GM12878 (cell line): ENCODE results near the gene PKP4. TPM values are rescaled to one million over a fixed set of nuclear protein-coding genes. Genes with fewer than 3 reads are reported as not detected.

Experiments
- ATAC-seq: fragments of 200-7000 bp; cut with Tn5 transposase; 3 replicates; pipeline ENCODE4 v1.9.1; 2020; ENCODE audit warnings: mild to moderate bottlenecking, moderate library complexity
- BruUV-seq: library from RNA; stranded (reverse); fragments of 400-500 nt; replicated peaks from 2 replicates; lab custom pipeline; 2021; lab: Mats Ljungman, UMichigan
- CTCF ChIA-PET: fragments of 300-600 bp; sonication (Branson Sonifier 250); formaldehyde crosslinking; extraction: SDS; loops from one replicate; lab custom pipeline; 2021; ENCODE audit warnings: inconsistent platforms; lab: Yijun Ruan, JAX
- POLR2A ChIA-PET: fragments of 350-600 bp; formaldehyde crosslinking; extraction: SDS; loops from one replicate; lab custom pipeline; 2021; ENCODE audit warnings: inconsistent platforms; lab: Charles Lee
- RAD21 ChIA-PET: fragments of 300-600 bp; sonication (Branson Sonifier 250); formaldehyde crosslinking; loops from one replicate; lab custom pipeline; 2023; ENCODE audit warnings: antibody characterized with exemption; ENCODE audit not compliant: unreplicated experiment; lab: Charles Lee
- SMC1A ChIA-PET: fragments of 300-600 bp; sonication (Branson Sonifier 250); formaldehyde crosslinking; loops from one replicate; lab custom pipeline; 2023; ENCODE audit not compliant: unreplicated experiment, uncharacterized antibody; lab: Charles Lee
- DNase-seq: peaks from one replicate; pipeline ENCODE4 v3.0.0-alpha.2; 2011; ENCODE audit warnings: low read depth, low spot score
- FAIRE-seq: peaks from 3 replicates; lab custom pipeline; 2011; peaks lifted over from hg19 to GRCh38; lab: Jason Lieb, UNC
- H2AFZ ChIP-seq: 2 replicates; pipeline ENCODE4 v1.6.0; 2011; ENCODE audit warnings: low read depth, low read length, control low read depth; ENCODE audit not compliant: control insufficient read depth
- H3K27ac ChIP-seq: 2 replicates; pipeline ENCODE4 v1.5.1; 2011; ENCODE audit warnings: control low read depth; ENCODE audit not compliant: control insufficient read depth, insufficient read depth
- H3K27me3 ChIP-seq, 2 experiments: replicated peaks in 1 of 2; 2 replicates each; pipeline versions ENCODE4 v1.6.0 to v1.6.1; 2011; ENCODE audit warnings: low read length in 1 of 2; ENCODE audit not compliant: control insufficient read depth in 2 of 2, insufficient read depth in 2 of 2
- H3K36me3 ChIP-seq, 2 experiments: 2 replicates each; pipeline ENCODE4 v1.5.1; 2011; ENCODE audit warnings: low read length in 1 of 2; ENCODE audit not compliant: control insufficient read depth in 2 of 2, insufficient read depth in 2 of 2
- H3K4me1 ChIP-seq: 2 replicates; pipeline ENCODE4 v1.6.1; 2011; ENCODE audit warnings: mild to moderate bottlenecking, low read length, moderate library complexity, mixed read lengths; ENCODE audit not compliant: control insufficient read depth, insufficient read depth
- H3K4me2 ChIP-seq: 2 replicates; pipeline ENCODE4 v1.6.0; 2011; ENCODE audit warnings: control low read depth; ENCODE audit not compliant: control insufficient read depth, insufficient read depth
- H3K4me3 ChIP-seq: fragments of 200-600 bp; sonication (generic); 2 replicates; pipeline ENCODE4 v1.5.1; 2016
- H3K79me2 ChIP-seq: 2 replicates; pipeline ENCODE4 v1.6.0; 2011; ENCODE audit warnings: low read length; ENCODE audit not compliant: control insufficient read depth, insufficient read depth
- H3K9ac ChIP-seq: 2 replicates; pipeline ENCODE4 v1.8.0; 2011; ENCODE audit warnings: low read length, control low read depth, mixed read lengths; ENCODE audit not compliant: control insufficient read depth, insufficient read depth
- H3K9me3 ChIP-seq: replicated peaks from 3 replicates; pipeline ENCODE4 v1.5.1; 2011; ENCODE audit warnings: mild to moderate bottlenecking, low read length; ENCODE audit not compliant: control insufficient read depth, insufficient read depth
- H4K20me1 ChIP-seq: 2 replicates; pipeline ENCODE4 v1.6.0; 2011; ENCODE audit not compliant: control insufficient read depth, insufficient read depth
- BACH1 ChIP-seq: fragments of 450-650 bp; IDR thresholded peaks from 2 replicates; pipeline ENCODE4 v1.6.1; 2017; ENCODE audit warnings: mild to moderate bottlenecking, borderline replicate concordance
- CHD4 ChIP-seq: fragments of 200-600 bp; sonication (generic); IDR thresholded peaks from 2 replicates; pipeline ENCODE4 v1.6.1; 2016; ENCODE audit warnings: mild to moderate bottlenecking
- ESRRA ChIP-seq: IDR thresholded peaks from 2 replicates; pipeline ENCODE4 v1.6.1; 2012; ENCODE audit warnings: mild to moderate bottlenecking, low read length, improper control_type of control experiment
- MTA2 ChIP-seq: fragments of 450-650 bp; IDR thresholded peaks from 2 replicates; pipeline ENCODE4 v1.6.1; 2016; ENCODE audit warnings: low read depth, mild to moderate bottlenecking, moderate library complexity
- NFIC ChIP-seq: IDR thresholded peaks from 2 replicates; pipeline ENCODE4 v1.6.1; 2012; ENCODE audit warnings: low read depth, mild to moderate bottlenecking, inconsistent platforms, low read length, moderate library complexity
- NR2F1 ChIP-seq: fragments of 450-650 bp; conservative IDR thresholded peaks from 2 replicates; pipeline ENCODE4 v1.6.1; 2017; ENCODE audit warnings: mild to moderate bottlenecking
- POLR2A ChIP-seq: IDR thresholded peaks from 2 replicates; pipeline ENCODE4 v1.6.1; 2011; ENCODE audit warnings: low read depth, mild to moderate bottlenecking, low read length
- POLR2AphosphoS2 ChIP-seq: IDR thresholded peaks from 2 replicates; pipeline ENCODE4 v1.6.1; 2011; ENCODE audit warnings: low read depth, mild to moderate bottlenecking, low read length, improper control_type of control experiment, moderate library complexity
- SIX5 ChIP-seq: IDR thresholded peaks from 2 replicates; pipeline ENCODE4 v1.6.1; 2011; ENCODE audit warnings: mild to moderate bottlenecking, low read depth, low read length, moderate library complexity; ENCODE audit not compliant: severe bottlenecking
- TCF7 ChIP-seq: IDR thresholded peaks from 2 replicates; pipeline ENCODE4 v1.6.1; 2014; ENCODE audit warnings: antibody characterized with exemption, borderline replicate concordance
- WRNIP1 ChIP-seq: IDR thresholded peaks from 2 replicates; pipeline ENCODE4 v1.6.1; 2011; ENCODE audit warnings: low read depth, low read length, improper control_type of control experiment, borderline replicate concordance
- WGBS: methylation state at CpG from one replicate; pipeline ENCODE4 v1.1.6; 2016; ENCODE audit warnings: low lambda C conversion rate; ENCODE audit not compliant: insufficient replicate concordance, insufficient coverage; ENCODE audit errors: missing lambda C conversion rate; 5-methylcytosine and 5-hydroxymethylcytosine counted together
- in situ Hi-C: fragments of 300-500 bp; cut with MboI; formaldehyde crosslinking; loops from 9 replicates; pipeline ENCODE4 v1.14.3; 2018; ENCODE audit warnings: mixed read lengths
- intact Hi-C: fragments of 100-400 bp; cut with micrococcal nuclease; formaldehyde crosslinking; loops from one replicate; pipeline ENCODE4 v1.14.2; 2022; ENCODE audit not compliant: unreplicated experiment
- polyA plus RNA-seq, 11 experiments: library from polyadenylated mRNA; depleted of rRNA in 4 of 11; unstranded in 6 of 11; stranded (reverse) in 5 of 11; fragments of >200 nt; fragmentation: Nextera tagmentation in 4 of 11; fragmentation: Illumina TruSeq in 1 of 11; extraction: Ambion mirVana in 4 of 11; extraction: Trizol in 1 of 11; gene quantifications; 1 replicate in 1 of 11; 2 replicates in 10 of 11; pipeline versions ENCODE4 v1.2.1 to v1.2.3, GENCODE V29; 2011 to 2016; ENCODE audit warnings: inconsistent platforms in 2 of 11, missing spikeins in 2 of 11, low read depth in 1 of 11
- total RNA-seq, 4 experiments: library from RNA; depleted of rRNA in 3 of 4; stranded (reverse); fragments of >200 nt in 3 of 4; fragmentation: Illumina TruSeq in 1 of 4; extraction: Trizol in 1 of 4; gene quantifications; 2 replicates each; pipeline versions ENCODE4 v1.2.1 to v1.2.3, GENCODE V29; 2013 to 2021
- TF ChIP-seq, protein P1 (sequence below): fragments of 450-650 bp; conservative IDR thresholded peaks from 2 replicates; pipeline ENCODE4 v1.6.1; 2017; ENCODE audit warnings: mild to moderate bottlenecking, moderate library complexity
- TF ChIP-seq, protein P2 (sequence below): IDR thresholded peaks from 2 replicates; pipeline ENCODE4 v1.6.1; 2012; ENCODE audit warnings: mild to moderate bottlenecking, low read depth, low read length
- TF ChIP-seq, protein P3 (sequence below): IDR thresholded peaks from 2 replicates; pipeline ENCODE4 v1.6.1; 2012; ENCODE audit warnings: low read depth, low read length, improper control_type of control experiment

Gene PKP4
- total and polyA plus RNA-seq, 10 of the 15 experiments (the other 5 are each of a cell fraction or from before 2014, with no cell fraction given), result 4.8 to 35.8 (median 17.7) TPM

DNA sequence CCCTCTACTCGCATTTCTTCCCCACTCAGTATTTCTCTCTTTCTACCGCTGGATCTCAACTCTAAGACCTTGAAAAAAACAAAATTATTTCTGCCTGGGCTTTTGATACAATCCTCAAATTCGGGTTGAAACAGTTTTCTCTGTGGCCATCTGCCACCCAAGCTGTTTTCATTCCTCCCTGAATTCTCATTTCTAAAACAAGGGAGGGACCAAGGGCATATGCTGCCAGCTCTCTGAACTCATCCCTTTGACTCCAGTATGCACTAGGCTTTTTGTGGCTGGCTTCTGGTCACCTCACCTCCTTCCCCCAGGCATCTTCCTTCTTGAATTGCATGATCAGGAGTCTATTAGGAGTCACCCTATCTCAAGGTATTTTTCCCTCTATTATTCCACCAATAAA lies 49.7 kb upstream of the PKP4 start:
- FAIRE-seq, result no peak
- no peak overlapping the region for H3K4me2 ChIP-seq
- POLR2A ChIA-PET, result interaction anchor here (0.6 kb wide), 1 partner anchor 262 kb away, joined by 3 read pairs; no protein-coding TSS in a partner anchor

More for the DNA sequence above, 49.7 kb upstream of the PKP4 start:
- intact Hi-C loops (no loop called here), in situ Hi-C loops (no loop called here)
- H3K36me3 ChIP-seq, result no peaks in the 10 kb centered on the region
- CTCF ChIA-PET, result no interaction called here
- 44% methylated on average over 3 of the region's 3 CpGs for WGBS
- no peaks in the 10 kb centered on the region for H3K27me3 ChIP-seq
- no peak for DNase-seq
- no peaks in the 10 kb centered on the region; the same call in 2 of the 3 replicates for H3K9me3 ChIP-seq
- no peaks in the 10 kb centered on the region for H3K4me1 ChIP-seq
- SMC1A ChIA-PET, result no interaction called here
- H4K20me1 ChIP-seq, result no peaks in the 10 kb centered on the region
- H3K27ac ChIP-seq, result no peak overlapping the region
- ATAC-seq, result no peak
- no peak overlapping the region for H3K4me3 ChIP-seq
- H3K79me2 ChIP-seq, result no peaks in the 10 kb centered on the region
- BruUV-seq, result no TSS peak
- H3K9ac ChIP-seq, result no peak overlapping the region
- TF ChIP-seq, protein P1, sequence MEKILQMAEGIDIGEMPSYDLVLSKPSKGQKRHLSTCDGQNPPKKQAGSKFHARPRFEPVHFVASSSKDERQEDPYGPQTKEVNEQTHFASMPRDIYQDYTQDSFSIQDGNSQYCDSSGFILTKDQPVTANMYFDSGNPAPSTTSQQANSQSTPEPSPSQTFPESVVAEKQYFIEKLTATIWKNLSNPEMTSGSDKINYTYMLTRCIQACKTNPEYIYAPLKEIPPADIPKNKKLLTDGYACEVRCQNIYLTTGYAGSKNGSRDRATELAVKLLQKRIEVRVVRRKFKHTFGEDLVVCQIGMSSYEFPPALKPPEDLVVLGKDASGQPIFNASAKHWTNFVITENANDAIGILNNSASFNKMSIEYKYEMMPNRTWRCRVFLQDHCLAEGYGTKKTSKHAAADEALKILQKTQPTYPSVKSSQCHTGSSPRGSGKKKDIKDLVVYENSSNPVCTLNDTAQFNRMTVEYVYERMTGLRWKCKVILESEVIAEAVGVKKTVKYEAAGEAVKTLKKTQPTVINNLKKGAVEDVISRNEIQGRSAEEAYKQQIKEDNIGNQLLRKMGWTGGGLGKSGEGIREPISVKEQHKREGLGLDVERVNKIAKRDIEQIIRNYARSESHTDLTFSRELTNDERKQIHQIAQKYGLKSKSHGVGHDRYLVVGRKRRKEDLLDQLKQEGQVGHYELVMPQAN, result no peak
- TF ChIP-seq WRNIP1 (no peak), NFIC (no peak), POLR2AphosphoS2 (no peak), TCF7 (no peak), BACH1 (no peak), ESRRA (no peak), MTA2 (no peak), SIX5 (no peak), NR2F1 (no peak), CHD4 (no peak), POLR2A (no peak)
- TF ChIP-seq, protein P2, sequence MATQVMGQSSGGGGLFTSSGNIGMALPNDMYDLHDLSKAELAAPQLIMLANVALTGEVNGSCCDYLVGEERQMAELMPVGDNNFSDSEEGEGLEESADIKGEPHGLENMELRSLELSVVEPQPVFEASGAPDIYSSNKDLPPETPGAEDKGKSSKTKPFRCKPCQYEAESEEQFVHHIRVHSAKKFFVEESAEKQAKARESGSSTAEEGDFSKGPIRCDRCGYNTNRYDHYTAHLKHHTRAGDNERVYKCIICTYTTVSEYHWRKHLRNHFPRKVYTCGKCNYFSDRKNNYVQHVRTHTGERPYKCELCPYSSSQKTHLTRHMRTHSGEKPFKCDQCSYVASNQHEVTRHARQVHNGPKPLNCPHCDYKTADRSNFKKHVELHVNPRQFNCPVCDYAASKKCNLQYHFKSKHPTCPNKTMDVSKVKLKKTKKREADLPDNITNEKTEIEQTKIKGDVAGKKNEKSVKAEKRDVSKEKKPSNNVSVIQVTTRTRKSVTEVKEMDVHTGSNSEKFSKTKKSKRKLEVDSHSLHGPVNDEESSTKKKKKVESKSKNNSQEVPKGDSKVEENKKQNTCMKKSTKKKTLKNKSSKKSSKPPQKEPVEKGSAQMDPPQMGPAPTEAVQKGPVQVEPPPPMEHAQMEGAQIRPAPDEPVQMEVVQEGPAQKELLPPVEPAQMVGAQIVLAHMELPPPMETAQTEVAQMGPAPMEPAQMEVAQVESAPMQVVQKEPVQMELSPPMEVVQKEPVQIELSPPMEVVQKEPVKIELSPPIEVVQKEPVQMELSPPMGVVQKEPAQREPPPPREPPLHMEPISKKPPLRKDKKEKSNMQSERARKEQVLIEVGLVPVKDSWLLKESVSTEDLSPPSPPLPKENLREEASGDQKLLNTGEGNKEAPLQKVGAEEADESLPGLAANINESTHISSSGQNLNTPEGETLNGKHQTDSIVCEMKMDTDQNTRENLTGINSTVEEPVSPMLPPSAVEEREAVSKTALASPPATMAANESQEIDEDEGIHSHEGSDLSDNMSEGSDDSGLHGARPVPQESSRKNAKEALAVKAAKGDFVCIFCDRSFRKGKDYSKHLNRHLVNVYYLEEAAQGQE, result no peak
- TF ChIP-seq, protein P3, sequence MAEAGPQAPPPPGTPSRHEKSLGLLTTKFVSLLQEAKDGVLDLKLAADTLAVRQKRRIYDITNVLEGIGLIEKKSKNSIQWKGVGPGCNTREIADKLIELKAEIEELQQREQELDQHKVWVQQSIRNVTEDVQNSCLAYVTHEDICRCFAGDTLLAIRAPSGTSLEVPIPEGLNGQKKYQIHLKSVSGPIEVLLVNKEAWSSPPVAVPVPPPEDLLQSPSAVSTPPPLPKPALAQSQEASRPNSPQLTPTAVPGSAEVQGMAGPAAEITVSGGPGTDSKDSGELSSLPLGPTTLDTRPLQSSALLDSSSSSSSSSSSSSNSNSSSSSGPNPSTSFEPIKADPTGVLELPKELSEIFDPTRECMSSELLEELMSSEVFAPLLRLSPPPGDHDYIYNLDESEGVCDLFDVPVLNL, result no peak
- H2AFZ ChIP-seq, result no peak overlapping the region
- RAD21 ChIA-PET, result no interaction called here
